KG1 (cell line): ENCODE data around the gene KCNIP1.

ENCODE experiments used
- DNase-seq: peaks from one replicate; lab custom pipeline; 2025; lab: John Stamatoyannopoulos, UW

The KCNIP1 gene

DNA sequence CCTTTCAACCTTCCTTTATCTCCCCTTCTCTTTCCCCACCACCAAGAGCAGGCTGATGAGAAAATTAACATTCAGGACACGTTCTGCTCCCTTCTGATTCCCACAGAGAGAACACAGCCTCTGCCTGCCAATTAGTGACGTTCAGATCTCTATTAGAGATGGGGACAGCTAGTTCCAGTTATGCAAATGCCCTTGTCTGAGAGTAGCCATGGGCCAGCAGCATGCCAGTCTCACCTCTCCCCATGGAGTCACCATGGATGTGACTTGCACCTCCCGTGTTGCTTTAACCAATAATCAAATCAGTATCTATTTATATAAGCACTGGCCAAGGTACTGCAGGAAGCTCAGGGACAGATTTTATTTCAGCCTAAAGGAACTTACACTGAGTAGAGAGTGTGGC lies 61.3 kb downstream of the KCNIP1 start:
- DNase-seq, result no peak

DNA sequence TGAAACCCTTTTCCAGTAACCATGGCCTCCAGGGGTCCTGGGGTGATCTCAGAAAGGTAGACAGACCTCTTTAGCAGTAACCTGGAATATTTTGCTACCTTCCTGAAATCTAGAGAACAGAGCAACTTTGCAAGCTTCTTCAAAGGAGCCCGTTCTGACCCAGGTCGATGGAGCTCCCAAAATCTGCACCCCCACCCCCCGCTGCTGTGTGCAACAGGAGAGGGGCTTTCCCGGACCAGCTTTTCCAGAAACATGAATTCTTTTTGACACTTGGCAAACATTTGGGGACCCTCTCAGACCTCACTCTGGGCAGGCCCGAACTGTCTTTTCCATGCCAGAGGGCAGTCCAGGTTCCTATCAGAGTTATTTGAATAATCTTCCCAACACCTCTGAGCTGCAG lies 65.3 kb downstream of the KCNIP1 start:
- DNase-seq, result no peak

- DNase-seq, result no peak
Observed at GRCh38 chr5:170570476-170570875, 66.7 kb downstream of the KCNIP1 start.

DNA sequence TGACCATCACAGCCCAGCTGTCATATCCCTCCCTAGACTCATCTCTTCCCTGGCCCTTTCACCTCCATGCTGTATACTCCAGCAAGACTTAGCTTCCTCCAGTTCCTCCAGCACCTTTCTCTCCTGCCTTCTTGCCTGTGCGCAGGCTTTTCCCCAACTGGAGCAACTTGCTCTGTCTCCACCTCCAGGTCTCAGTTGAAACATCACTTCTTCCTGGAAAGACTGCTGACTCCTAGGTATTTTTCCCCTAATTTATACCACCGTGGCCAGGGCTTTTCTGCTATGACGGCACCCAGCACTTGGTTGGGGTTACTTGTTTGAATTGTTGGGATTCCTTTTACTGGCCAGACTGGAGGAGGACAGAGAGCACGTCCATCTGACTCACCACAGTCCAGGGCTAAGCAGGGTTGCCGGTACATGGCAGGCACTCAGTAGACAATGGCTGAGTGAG lies 67.5 kb downstream of the KCNIP1 start:
- DNase-seq, result no peak

DNA sequence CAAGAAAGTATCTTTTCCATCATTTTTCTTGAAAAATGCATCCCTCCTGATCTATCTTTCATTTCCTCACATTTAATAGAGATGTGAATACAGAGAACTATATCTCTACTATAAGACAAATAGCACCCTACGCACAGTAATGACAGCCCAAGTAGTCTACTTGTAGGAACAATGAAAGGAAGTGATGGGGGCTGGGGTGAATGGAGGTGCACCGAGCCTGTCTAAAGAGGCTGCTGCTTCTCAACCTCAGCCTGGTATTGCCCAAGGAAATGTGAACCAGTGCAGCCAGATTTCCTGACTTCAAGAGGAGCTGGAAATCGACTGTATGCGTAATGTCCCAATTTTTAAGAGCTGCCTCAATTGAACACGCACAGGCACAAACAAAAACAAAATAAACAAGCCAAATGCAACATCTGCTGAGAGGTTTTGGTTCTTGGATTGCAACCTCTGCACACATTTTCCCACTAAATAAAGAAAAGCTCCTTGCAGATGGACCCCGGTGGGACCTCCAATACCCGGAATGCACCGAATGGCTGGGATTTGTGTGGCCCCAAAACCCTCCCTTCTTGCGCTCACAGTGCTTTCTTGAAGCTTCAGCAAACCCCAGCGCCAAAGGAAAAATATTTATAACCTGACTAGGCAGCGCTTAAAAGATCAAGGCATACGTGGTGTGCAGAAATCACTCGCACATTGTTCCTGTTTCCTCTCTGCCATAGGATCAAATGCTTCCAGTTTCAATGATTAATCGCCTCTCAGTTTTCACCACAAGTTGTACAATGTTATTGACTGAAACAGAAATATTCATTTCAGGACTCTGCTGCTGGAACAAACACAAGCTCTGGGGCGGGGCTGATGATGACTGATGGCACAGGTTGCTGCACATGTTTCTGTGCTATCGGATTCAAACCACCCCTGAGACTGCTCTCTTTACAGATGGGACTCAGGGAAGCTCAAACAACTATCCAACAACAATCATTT lies 68.3 kb downstream of the KCNIP1 start:
- no peak for DNase-seq

GRCh38 chr5:170573114-170573513 lies 69.3 kb downstream of the KCNIP1 start:
- DNase-seq, result no peak

GRCh38 chr5:170573660-170574059 lies 69.8 kb downstream of the KCNIP1 start:
- DNase-seq, result no peak

DNA sequence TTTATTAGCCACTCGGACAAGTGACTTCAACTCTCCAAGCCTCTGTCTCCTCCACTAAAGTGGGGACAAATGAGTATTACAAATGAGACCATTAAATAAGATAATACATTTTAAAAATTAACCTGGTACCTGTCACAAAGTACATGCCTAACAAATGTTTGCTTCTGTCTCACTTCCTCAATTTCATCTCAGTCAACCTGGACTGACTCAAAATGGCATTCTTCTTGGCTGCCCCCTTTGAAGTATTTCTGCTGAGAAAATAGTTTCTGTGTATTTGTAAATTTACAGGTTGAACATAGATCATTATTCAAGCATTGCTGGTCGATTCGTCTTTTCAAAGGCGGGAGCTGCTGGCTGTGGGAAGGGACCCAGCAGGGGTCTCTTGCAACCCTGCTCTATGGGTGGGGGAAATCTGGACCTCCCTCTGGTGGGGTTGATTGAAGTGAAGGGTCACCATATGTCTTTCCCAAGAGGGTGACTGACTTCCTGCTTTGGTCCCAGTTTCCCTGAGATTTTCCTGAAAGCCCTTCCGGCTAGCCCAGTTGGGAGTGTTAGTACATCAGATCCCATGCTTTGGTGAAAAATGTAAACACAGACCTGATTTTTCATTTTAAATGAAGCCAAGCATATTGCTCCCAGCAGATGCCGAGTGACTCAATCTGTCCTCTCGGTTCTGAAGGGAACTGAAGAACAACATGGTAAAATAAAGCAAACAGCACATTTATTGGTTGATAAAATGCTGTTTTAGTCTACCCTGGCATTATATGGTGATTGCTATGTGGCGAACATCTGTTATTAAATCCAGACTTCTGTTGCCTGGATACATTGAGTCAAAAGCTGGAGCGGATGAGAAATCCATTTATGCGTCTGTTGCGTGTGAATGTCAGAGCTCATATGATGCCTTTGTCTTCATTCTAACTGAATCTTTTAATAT lies 73.0 kb downstream of the KCNIP1 start:
- DNase-seq, result no peak

DNA sequence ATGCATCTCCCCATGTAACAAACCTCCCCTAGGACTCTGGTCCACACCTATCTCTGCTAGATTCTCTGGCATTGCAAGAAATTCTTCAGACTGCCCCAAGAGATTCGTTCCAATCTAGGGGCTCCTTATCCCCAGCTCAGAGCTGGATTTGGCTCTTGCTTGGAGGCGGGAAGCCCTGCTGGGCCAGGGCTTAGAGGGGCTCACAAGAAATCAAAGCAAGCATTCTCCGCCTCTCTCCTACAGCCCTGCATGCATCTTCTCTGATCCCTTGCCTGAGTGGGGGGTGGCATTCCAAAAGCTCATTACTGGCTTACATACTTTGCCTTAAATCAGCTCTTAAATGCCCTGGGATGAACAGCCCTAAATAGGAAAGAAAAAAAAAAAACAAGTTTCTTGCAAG lies 75.8 kb downstream of the KCNIP1 start:
- no peak for DNase-seq

GRCh38 chr5:170581211-170581610 lies 77.4 kb downstream of the KCNIP1 start:
- no peak for DNase-seq

DNA sequence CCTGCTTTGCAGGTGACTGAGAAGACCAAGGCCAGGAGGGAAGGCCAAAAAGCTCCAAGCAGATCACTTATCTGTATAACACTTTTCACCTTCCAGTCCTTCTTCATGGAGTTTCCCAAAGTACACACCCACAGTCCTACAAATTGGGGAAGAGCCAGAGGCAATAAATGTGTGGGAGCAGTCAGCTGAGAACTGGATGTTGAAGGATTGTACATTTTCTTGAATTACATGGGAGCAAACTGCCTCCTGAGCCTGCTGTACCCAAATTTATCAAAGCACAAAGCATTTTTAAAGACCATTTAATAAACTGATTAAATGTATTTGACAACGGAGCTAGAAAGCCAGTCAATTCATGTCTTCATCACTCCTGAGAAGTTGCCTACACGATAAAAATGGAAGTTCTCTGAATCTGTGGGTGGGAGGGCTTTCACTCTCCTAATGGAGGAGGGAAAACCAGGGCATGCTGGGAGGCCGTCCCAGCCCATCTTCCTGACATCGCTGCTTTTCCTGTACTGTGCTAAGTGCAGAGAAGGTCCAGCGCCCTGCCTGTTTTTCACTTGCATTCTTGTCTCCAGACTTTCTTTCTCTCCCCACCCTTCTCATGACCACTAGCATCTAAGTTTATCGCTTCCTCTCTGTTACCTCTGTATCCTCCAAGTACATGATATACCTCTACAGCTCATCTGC lies 79.0 kb downstream of the KCNIP1 start:
- no peak for DNase-seq

- DNase-seq, result no peak
Observed at GRCh38 chr5:170584003-170584402, 80.2 kb downstream of the KCNIP1 start.

- no peak for DNase-seq
Observed at GRCh38 chr5:170584450-170585058, 80.7 kb downstream of the KCNIP1 start.

DNA sequence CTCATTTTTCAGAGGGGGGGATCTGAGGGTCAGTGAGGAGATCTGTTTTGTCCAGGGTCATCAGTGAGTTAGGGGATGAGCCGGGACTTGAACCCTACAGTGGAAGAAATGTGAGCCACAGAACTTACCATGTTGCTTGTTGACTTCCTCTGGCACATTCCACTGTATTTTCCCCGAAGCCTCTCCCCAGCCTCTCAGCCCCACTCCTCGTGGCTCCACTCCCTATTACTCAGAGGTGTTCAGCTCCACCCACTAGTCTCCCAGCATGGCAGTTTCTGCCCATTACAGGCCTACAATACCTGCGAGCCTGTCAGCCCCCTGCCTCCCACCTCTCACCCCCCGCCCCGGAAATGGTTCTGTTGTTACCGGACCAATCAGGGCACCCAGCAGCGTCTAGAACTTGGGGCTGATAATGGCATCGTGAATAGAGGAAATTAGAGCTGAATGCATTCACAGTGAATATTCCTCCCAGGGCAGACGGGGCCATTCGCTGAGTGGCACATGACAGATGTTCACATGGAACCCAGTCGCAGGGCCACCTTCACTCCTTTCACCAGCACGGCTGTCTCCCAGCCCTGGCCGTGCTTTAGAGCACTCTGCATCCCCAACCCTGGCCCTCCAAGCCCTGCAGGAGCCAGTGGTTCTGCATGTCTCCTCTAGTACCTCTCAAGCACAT lies 81.6 kb downstream of the KCNIP1 start:
- no peak for DNase-seq

- DNase-seq, result no peak
Observed at GRCh38 chr5:170587808-170588207, 84.0 kb downstream of the KCNIP1 start.

- DNase-seq, result no peak
Observed at GRCh38 chr5:170589643-170590042, 85.8 kb downstream of the KCNIP1 start.

GRCh38 chr5:170590566-170590965 lies 86.7 kb downstream of the KCNIP1 start:
- no peak for DNase-seq

- DNase-seq, result no peak
Observed at GRCh38 chr5:170591054-170591453, 87.2 kb downstream of the KCNIP1 start.

- no peak for DNase-seq
Observed at GRCh38 chr5:170596482-170597044, 92.7 kb downstream of the KCNIP1 start.

- DNase-seq, result no peak
Observed at GRCh38 chr5:170597109-170597751, 93.4 kb downstream of the KCNIP1 start.
